IPS-20b (cell line): Measurements from ENCODE around the gene DEDD.
"Not testable (repeated sequence)": the region's sequence is repeated elsewhere in the genome, so short reads cannot be mapped to it uniquely, and the experiment has no call there.

Experiments
- H3K27ac ChIP-seq: one replicate; pipeline ENCODE4 v1.5.1; 2013; ENCODE audit warnings: low read length
- H3K27me3 ChIP-seq: 2 replicates; pipeline ENCODE4 v1.6.1; 2013; ENCODE audit warnings: mild to moderate bottlenecking, low read length, inconsistent platforms; ENCODE audit not compliant: insufficient read depth
- H3K36me3 ChIP-seq: 2 replicates; pipeline ENCODE4 v1.6.1; 2013; ENCODE audit warnings: low read depth, mild to moderate bottlenecking, inconsistent platforms, low read length, moderate library complexity; ENCODE audit not compliant: insufficient read depth
- H3K4me1 ChIP-seq: 2 replicates; pipeline ENCODE4 v1.6.1; 2013; ENCODE audit warnings: mild to moderate bottlenecking, control low read depth, inconsistent platforms, low read length, moderate library complexity; ENCODE audit not compliant: insufficient read depth
- H3K4me3 ChIP-seq: 2 replicates; pipeline ENCODE4 v1.5.1; 2013; ENCODE audit warnings: mild to moderate bottlenecking, low read length, inconsistent platforms
- H3K9ac ChIP-seq: 2 replicates; pipeline ENCODE4 v1.6.1; 2013; ENCODE audit warnings: low read depth, mild to moderate bottlenecking, inconsistent platforms, low read length, moderate library complexity
- H3K9me3 ChIP-seq: 2 replicates; pipeline ENCODE4 v1.6.1; 2013; ENCODE audit warnings: mild to moderate bottlenecking, low read depth, low read length, inconsistent platforms; ENCODE audit not compliant: insufficient read depth

Gene DEDD

DNA sequence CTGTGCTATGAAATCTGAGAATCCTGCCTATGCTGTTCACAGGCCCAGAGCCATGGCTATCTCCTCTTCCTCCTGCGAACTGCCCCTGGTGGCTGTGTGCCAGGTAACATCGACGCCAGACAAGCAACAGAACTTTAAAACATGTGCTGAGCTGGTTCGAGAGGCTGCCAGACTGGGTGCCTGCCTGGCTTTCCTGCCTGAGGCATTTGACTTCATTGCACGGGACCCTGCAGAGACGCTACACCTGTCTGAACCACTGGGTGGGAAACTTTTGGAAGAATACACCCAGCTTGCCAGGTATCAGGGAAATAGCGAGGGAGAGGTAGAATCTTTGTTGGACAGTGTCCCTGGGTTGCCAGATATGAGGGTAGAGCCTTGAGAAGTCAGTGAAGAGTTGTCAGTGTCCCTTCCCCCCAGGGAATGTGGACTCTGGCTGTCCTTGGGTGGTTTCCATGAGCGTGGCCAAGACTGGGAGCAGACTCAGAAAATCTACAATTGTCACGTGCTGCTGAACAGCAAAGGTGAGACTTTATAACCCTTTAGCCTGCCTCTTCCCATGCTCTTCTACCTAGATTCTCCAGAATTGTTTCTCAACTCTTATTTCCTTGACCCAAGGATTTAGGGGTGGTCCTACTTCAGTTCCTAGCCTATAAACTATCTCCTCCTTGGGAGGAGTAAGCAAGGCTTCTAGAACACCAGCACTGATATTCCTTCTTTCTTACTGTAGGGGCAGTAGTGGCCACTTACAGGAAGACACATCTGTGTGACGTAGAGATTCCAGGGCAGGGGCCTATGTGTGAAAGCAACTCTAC, 13.2 kb downstream of the DEDD start:
- peak overlapping the region; percentile 99 for H3K4me3 ChIP-seq
- H3K4me1 ChIP-seq, result peaks cover 8% of the 10 kb centered on the region; the same call in 1 of the 2 replicates
- H3K27ac ChIP-seq, result no peak overlapping the region

DNA sequence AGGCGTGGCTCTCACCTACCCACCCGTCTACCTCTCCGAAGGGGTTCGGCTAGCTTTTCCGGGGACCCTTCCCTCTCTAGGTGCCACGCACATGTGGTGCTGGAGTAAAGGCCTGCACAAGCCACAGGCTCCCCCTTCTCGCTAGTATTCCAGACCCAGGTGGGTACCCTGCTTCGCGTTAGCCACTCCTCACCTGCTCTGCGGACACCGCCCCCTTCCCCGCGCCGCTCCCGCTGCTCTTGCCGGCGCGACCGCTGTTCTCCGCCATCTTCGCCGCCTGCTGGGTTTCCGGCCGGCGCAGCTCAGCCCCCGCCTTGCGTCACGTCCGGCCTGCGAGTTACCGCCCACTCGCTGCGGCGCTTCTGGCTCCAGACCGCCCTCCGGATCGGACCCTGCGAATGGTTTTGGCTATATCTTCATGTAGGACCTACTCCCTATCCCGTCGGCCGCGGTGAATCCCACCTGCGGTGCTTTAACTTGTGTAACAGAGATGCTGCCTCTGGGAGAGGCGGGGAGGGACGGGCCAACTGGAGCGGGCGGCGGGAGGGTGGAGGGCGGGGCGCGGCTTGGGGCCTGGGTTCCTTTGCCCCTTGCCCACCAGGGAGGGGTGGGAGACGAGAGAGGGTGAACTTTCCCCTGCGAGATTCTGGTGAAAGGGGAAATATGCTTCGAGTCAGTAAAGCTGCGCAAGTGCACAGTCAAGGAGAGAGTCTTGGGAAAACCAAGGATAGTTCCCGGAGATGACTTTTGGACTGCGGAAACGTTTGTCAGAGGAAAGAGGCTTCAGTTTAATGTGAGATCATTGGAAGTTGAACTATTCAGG, 14.5 kb downstream of the DEDD start, which contains the start of the genes NIT1 and PFDN2:
NIT1 (plus strand) TSS at position 347 of the 823 bp plus-strand sequence; CDS start at position 419, 72 bp downstream.
PFDN2 (minus strand) TSS at position 279 of the 823 bp plus-strand sequence; CDS start at position 268, 11 bp downstream.
- no peaks in the 10 kb centered on the region for H3K27me3 ChIP-seq
- peaks cover 37% of the 10 kb centered on the region for H3K36me3 ChIP-seq
- H3K9ac ChIP-seq, result peak within 1 kb of the TSS; percentile 95
- no peaks in the 10 kb centered on the region for H3K9me3 ChIP-seq
- peak within 1 kb of the TSS; percentile 99 for H3K4me3 ChIP-seq
- peaks cover 8% of the 10 kb centered on the region; the same call in 1 of the 2 replicates for H3K4me1 ChIP-seq
- peak within 1 kb of the TSS; percentile 89 for H3K27ac ChIP-seq

More for the DNA sequence above, 13.2 kb downstream of the DEDD start:
- no peaks in the 10 kb centered on the region for H3K9me3 ChIP-seq
- H3K36me3 ChIP-seq, result peaks cover 51% of the 10 kb centered on the region
- peak overlapping the region; percentile 95; the same call in 1 of the 2 replicates for H3K9ac ChIP-seq
- H3K27me3 ChIP-seq, result no peaks in the 10 kb centered on the region

DNA sequence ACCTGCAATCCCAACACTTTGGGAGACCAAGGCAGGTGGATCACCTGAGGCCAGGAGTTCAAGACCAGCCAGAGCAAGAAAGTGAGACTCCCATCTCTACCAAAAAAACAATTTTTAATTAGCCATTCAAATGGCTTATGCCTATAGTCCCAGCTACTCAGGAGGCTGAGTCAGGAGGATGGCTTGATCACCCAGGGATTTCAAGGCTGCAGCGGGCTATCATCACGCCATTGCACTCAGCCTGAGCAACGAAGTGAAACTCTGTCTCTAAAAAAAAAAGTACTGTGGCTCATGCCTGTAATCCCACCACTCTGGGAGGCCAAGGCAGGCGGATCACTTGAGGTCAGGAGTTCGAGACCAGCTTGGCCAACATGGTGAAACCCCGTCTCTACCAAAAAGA, 16.5 kb downstream of the DEDD start:
- H3K27me3 ChIP-seq, H3K9ac ChIP-seq, H3K4me1 ChIP-seq, H3K4me3 ChIP-seq, H3K27ac ChIP-seq, H3K9me3 ChIP-seq: not testable (repeated sequence)
- H3K36me3 ChIP-seq, result peaks cover 17% of the 10 kb centered on the region

DNA sequence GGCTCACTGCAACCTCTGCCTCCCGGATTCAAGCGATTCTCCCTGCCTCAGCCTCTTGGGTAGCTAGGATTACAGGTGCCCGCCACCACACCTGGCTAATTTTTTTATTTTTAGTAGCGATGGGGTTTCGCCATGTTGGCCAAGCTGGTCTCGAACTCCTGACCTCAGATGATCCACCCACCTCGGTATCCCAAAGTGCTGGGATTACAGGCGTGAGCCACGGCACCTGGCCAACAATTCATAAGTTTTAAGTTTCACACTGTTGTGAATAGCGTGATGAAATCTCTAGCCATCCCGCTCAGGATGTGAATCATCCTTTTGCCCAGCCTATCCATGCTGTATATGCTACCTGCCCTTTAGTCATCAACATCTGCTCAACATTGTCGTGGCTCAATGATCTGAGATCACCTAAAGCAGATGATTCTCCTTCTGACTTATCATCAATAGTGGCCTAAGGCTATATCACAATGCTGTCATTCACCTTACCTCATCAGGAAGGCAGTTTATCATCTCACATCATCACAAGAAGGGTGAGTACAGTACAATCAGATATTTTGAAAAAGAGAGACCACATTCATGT, 17.2 kb downstream of the DEDD start:
- H3K9ac ChIP-seq, result no peak overlapping the region
- no peaks in the 10 kb centered on the region for H3K27me3 ChIP-seq
- H3K36me3 ChIP-seq, result peaks cover 10% of the 10 kb centered on the region
- H3K27ac ChIP-seq, result no peak overlapping the region
- H3K4me3 ChIP-seq, result no peak overlapping the region
- H3K9me3 ChIP-seq, result no peaks in the 10 kb centered on the region
- peaks cover 8% of the 10 kb centered on the region; the same call in 1 of the 2 replicates for H3K4me1 ChIP-seq

DNA sequence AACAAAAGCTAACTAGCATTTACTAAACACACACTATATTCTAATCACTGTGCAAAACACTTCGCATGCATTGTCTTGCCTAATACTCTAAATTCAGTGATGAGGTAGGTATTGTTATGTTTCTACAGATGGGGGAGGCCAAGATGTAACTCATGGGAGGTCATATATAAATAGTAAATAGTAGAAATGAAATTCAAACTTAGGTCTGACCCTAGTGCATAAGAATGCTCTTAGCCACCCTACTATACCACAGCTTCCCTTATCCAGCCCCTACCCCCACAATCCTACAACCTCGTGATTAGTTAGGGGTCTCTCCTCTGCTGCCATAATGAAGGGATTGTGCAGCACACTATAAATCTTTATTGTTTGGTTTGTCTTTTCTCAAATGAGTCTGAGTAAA, 17.9 kb downstream of the DEDD start:
- no peaks in the 10 kb centered on the region for H3K9me3 ChIP-seq
- no peaks in the 10 kb centered on the region for H3K27me3 ChIP-seq
- peaks cover 5% of the 10 kb centered on the region; the same call in 1 of the 2 replicates for H3K36me3 ChIP-seq
- H3K27ac ChIP-seq, result no peak overlapping the region
- H3K9ac ChIP-seq, result no peak overlapping the region
- no peak overlapping the region for H3K4me3 ChIP-seq
- H3K4me1 ChIP-seq, result peaks cover 8% of the 10 kb centered on the region; the same call in 1 of the 2 replicates

DNA sequence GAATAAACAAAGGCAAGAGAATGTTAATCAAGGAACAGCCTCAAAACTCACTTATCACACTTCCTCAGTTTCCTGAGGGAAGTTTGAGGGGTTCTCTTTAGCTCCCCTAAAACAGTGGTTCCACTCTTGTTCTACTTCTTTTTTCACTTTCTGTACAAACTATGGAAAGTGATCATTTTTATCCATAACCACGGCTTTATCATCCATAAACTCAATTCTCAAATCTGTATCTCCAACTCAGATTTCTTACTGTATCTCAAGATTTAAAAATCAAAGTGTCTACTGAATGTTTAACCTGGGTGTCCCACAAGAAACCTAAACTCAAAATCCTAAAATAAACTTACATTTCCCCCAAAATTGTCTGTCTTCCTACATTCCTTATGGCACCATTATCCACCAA, 18.6 kb downstream of the DEDD start:
- peaks cover 4% of the 10 kb centered on the region; the same call in 1 of the 2 replicates for H3K4me1 ChIP-seq
- H3K9ac ChIP-seq, result no peak overlapping the region
- H3K36me3 ChIP-seq, result peaks cover 12% of the 10 kb centered on the region; the same call in 1 of the 2 replicates
- H3K27ac ChIP-seq, result no peak overlapping the region
- no peaks in the 10 kb centered on the region for H3K27me3 ChIP-seq
- no peak overlapping the region for H3K4me3 ChIP-seq
- H3K9me3 ChIP-seq, result no peaks in the 10 kb centered on the region

DNA sequence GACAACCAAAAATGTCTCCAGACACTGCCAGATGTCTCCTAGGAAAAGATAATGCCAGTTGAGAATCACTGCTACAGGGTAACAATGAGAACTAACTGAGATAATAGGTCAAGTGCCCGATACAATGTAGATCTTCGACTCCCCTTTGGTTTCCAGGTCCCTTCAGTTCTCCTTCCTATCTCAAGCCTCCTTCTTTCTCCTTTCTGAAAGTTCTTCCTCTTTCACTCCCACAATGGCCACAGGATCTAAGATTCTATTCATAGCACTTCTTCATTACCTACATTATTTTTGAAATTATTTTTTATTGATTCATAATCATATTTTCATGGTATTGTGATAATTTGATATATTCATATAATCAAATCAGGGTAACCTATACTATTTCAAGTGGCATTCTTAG, 20.9 kb downstream of the DEDD start:
- Histone ChIP-seq H3K27me3 (no peaks in the 10 kb centered on the region), H3K4me3 (no peak overlapping the region), H3K9ac (no peak overlapping the region), H3K27ac (no peak overlapping the region), H3K9me3 (no peaks in the 10 kb centered on the region), H3K36me3 (peaks cover 17% of the 10 kb centered on the region; the same call in 1 of the 2 replicates), H3K4me1 (no peaks in the 10 kb centered on the region)

DNA sequence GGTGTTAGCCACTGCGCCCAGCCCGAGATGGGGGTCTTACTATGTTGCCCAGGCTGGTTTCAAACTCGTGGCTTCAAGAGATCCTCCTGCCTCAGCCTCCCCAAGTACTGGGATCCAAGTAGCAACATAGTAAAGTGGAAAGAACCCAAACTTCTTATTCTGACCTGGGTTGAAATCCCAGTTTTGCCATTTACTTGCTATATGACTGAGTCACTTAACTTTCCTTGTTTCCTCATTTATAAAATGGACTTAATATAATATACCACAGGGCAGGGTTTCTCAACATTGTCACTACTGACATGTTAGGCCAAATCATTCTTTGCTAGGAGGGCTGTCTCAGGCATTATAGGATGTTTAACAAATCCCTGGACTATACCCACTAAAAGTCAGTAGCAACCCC, 21.4 kb downstream of the DEDD start:
- Histone ChIP-seq H3K27me3 (no peaks in the 10 kb centered on the region), H3K4me1 (no peaks in the 10 kb centered on the region), H3K27ac (no peak overlapping the region), H3K9me3 (no peaks in the 10 kb centered on the region), H3K9ac (no peak overlapping the region), H3K36me3 (peaks cover 17% of the 10 kb centered on the region; the same call in 1 of the 2 replicates), H3K4me3 (no peak overlapping the region)

DNA sequence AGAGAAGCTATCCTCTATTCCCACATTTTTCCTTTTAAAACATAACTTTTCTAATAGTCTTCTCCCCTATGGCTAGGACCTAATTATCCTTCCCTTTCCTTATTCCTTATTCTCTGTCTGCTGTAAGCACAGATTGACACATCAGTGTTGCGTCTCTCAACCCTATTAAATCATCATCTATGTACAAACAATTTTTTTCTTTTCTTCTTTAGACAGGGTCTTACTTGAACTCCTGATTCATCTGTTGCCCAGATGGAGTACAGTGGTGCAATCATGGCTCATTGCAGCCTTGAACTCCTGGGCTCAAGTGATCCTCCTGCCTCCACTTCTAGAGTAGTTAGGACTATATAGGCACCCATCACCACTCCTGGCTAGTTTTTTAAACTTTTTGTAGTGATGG, 26.0 kb downstream of the DEDD start:
- no peaks in the 10 kb centered on the region for H3K9me3 ChIP-seq
- no peak overlapping the region for H3K27ac ChIP-seq
- H3K4me1 ChIP-seq, result no peaks in the 10 kb centered on the region
- H3K4me3 ChIP-seq, result no peak overlapping the region
- H3K27me3 ChIP-seq, result no peaks in the 10 kb centered on the region
- H3K36me3 ChIP-seq, result peaks cover 22% of the 10 kb centered on the region; the same call in 1 of the 2 replicates
- H3K9ac ChIP-seq, result no peak overlapping the region

DNA sequence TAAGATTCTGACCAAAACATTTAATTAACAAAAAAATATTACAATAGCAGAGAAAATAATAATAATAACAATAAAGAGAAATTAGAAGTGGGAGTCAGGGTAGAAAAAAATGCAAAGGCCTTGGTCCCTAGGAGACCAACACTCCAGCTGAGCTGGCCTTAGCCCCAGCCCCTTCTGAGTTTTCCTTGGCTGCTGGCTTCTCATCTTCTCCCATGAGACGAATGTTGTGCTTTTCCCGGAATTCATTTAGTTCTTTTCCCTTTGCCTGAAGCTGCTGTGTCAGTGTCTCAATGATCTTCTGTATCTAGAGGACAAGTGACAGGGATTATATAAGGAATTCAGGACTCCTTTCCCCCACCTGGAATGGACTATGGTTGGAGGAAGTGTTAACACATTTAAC, 31.9 kb downstream of the DEDD start:
- H3K27me3 ChIP-seq, result no peaks in the 10 kb centered on the region
- H3K4me1 ChIP-seq, result no peaks in the 10 kb centered on the region
- H3K4me3 ChIP-seq, result no peak overlapping the region
- H3K36me3 ChIP-seq, result peaks cover 26% of the 10 kb centered on the region
- H3K9me3 ChIP-seq, result no peaks in the 10 kb centered on the region
- H3K27ac ChIP-seq, result no peak overlapping the region
- no peak overlapping the region for H3K9ac ChIP-seq

DNA sequence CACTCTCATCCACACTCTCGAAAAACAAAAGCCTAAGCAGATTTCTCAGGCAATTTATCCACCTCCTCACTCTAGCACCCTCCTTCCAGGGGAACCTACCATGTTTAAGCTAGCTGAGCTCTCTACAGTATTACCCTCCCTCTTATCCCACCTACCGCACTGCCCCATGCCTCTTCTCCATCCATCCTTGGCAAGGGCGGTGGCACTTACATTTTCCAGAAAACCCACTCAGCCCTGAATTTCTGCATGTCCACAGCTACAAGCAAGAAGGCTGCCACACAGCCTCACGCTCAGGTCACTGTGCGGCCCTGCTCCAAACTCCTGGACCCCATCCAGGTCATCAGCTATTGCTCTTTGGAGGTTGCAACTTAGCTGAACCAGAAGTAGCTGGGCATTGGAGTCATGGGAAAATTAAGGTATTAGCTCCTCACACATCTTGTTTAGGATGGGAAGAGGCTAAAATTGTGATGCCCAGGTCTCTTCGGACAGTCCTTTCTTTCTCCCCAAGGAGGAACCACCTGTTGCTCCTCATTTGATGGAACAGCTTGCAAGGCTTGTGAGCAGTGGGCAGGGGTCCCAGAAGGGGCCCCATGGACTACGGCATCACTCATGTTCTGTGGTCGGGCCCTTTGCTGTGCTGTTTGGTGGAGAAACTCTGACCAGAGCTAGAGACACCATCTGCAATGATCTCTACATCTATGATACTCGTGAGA, 33.2 kb downstream of the DEDD start:
- Histone ChIP-seq H3K27ac (no peak overlapping the region), H3K27me3 (peaks cover 3% of the 10 kb centered on the region; the same call in 1 of the 2 replicates), H3K36me3 (peaks cover 26% of the 10 kb centered on the region), H3K4me3 (peak overlapping the region; percentile 89), H3K9me3 (no peaks in the 10 kb centered on the region), H3K4me1 (no peaks in the 10 kb centered on the region), H3K9ac (peak overlapping the region; percentile 83; the same call in 1 of the 2 replicates)
